ENCODE data around the gene GNG11.
A peak's percentile ranks its signal among the peaks of the same experiment; 100 is the strongest.
"Not testable (repeated sequence)": the region's sequence is repeated elsewhere in the genome, so short reads cannot be mapped to it uniquely, and the experiment has no call there.

GNG11 gene

DNA sequence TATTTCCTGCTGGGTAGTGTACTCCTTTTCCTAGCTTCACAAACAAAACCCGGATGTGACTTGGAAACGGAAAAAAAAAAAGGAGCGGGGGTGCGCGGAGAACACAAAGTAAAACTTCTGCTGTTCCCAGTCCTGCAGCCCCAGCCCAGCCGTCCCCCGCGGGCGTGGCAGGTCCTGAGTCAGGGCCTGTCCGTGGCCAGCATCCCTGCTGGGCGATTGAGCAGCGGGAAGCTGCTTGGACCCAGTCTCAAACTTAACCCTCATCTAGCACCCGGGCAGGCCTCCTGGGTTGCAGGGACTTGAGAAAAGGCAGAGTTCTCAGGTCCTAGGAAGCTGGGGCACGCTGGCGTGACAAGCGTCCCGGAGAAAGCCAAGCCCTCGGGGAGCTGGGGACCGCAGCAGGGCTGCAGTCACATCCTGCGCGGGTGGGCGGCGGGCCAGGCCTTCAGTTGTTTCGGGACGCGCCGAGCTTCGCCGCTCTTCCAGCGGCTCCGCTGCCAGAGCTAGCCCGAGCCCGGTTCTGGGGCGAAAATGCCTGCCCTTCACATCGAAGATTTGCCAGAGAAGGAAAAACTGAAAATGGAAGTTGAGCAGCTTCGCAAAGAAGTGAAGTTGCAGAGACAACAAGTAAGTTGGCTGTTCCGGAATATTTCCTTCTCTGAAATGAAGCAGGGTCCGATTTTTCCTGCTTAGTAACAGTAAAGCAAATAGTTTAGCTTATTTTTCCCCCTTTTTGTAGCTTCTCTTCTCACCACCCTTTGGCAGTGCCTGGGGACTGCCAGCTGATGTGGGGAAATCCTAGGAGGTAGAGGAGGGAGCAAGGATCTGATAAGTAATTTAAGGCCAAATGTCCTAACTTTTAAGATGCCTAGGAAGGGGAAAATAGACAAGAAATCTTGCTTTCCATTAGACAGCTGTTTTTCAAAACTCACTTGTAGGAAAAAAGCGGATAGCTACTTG lies at the start of gene GNG11:
GNG11 (plus strand) TSS at position 129 of the 960 bp plus-strand sequence; CDS start at position 532, 403 bp downstream.
- DNase-seq, result peak; percentile 36 to 58 (median 40)

DNA sequence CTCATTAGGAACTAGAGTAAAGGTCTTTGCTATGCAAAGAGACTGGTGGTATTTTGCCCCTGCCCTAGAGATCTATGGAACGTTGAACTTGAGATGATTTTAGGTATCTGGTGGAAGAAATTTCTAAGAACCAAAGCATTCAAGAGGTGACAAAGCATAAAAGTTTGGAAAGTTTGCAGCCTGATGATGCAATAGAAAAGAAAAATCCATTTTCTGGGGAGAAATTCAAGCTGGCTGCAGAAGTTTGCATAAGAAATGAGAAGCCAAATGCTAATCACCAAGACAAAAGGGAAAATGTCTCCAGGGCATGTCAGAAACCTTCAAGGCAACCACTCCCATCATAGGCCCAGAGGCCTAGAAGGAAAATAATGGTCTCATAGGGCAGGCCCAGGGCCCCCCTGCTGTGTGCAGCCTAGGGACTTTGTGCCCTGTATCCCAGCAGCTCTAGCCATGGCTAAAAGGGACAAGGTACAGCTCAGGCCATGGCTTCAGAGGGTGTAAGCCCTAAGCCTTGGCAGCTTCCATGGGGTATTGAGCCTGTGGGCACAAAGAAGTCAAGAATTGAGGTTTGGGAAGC lies 47.4 kb upstream of the GNG11 start:
- no peak for DNase-seq

DNA sequence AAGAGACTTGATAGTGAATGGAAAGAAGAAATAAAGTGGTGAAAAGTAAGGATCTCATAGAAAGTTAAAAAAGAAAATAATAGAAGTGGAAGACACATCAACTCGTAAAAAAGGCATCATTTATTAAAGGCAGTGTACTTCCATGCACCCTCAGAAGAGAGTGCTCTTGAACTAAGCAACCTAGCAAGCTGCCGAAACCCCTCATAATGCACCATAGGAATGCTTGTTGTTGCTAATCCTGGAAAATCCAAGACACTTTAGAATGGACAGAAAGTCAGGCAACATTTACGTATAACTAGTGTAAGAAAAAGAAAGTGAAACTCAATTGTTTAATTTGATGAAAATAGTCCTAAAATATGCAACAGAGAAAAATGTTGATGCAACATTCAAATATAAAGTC lies 43.8 kb upstream of the GNG11 start:
- DNase-seq, result no peak

DNA sequence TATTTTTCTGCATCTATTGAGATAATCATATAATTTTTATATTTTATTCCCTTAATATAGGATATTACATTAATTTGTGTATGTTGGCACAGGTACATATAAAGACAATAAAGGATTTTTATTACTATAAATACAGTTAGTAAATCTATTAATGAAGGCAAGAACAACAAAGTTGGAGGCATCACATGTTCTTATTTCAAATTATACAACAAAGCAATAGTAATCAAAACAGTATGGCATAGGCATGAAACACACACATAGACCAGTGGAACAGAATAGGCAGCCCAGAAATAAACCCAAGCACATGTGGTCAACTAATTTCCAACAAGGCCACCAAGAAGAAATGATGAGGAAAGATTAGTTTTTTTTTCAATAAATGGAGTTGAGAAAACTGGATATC lies 42.2 kb upstream of the GNG11 start:
- no peak for DNase-seq

DNA sequence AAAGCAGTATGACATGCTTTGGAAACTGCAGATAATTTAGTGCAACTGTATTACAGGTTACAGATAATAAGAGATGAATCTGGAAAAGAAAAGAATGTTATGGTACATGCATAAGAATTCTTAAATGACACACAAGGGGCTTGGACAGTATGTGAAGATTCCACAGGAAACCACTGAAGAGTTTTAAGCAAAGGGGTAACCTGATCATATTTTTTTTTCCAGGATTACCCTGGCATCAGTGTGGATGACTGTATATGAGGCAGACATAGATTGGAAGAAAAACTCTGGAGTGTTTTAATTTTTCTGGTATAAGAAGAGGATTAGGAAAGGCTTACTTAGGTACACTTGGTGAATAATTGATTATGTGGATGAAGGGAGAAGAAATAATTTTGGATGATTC lies 39.1 kb upstream of the GNG11 start:
- DNase-seq, result no peak

DNA sequence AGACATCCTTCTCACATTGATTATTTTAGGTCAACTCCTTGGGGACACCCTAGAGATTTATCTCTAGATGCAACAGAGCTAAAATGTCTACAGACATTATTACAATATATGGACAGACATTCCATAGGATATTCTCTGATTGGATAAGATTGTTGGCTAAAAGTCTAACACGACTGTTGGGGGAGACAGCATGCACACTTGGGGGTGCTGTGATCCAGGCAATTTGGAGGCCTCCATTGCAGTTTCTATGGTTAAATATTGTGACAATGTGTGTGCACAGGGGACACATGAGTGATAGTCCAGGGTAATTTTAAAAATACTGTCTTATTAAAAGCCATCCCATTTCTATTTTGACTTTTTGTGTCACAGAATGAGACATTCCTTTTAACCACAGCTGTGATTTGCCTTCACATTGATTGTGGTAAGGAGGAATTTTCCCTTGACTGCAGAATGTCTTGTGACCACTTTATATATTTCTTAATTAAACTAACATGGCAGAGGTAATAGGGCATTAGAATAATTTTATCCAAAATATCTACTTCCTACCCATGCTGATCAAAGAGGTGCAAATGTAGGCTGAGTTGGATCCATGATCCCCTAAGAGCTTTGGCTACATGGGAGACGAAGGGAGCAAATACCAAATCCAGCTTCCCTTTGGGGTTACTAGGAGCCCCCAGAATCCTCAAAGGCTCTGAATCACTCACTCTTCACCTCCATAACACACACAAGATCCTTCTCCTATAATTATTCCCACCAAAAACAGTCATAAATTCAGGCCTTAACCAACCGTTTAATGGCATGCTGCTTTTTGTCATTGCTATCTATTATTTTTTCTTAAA lies 38.2 kb upstream of the GNG11 start:
- DNase-seq, result no peak

DNA sequence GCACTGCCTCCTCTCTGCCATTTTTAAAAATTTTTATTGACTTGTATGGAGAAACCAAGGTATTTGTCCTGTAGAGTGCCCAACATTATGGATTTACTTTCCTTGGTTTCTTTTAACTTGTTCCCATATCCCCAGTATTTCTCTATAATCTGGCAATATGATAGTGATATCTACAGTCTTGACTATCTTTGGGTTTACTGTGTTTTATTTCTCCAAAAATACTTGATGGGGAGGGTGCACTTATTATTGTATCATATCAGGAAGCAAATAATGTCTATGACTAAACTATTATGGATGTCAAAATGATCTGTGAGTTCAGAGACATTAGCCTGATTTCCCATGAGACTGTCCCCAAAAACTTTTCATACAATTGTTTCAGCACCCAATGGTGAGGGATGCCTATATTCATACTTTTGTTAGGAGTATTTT lies 37.6 kb upstream of the GNG11 start:
- DNase-seq, result no peak

DNA sequence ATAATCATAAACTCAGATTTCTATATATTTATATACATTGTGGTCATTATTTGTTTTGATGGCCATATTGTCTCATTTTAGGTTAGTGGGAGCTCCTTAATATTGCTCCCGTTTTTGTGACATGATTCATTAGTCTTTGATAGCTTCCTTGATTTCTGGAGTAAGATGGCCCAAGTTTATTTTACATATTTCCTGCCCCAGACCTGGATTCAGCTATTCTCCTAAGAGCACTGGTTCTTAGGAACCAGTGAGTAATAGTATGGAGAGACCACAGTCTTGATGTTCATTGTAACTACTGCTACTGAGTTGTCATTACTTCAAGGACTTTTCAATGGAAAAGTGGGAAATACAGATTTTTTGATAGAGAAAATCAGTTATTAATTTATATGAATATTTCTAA lies 37.0 kb upstream of the GNG11 start:
- no peak for DNase-seq

DNA sequence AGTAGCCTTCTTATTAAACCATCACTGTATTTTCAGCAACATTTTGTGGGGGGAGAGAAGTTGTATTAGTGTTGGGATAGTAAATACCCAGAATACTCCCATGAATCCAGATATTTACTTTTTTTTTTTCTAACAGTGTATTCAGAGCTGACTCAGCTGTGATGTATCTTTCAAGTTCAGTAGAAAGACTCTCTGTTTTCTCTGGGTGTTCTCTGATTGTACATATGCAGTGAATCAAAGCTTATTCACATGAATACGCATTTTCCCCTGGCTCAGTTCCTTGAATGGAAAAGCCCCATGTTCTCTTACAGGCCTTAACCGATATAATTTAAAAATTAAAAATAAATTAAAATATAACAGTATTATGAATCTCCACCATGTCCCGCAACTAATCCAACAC lies 32.3 kb upstream of the GNG11 start:
- no peak for DNase-seq

DNA sequence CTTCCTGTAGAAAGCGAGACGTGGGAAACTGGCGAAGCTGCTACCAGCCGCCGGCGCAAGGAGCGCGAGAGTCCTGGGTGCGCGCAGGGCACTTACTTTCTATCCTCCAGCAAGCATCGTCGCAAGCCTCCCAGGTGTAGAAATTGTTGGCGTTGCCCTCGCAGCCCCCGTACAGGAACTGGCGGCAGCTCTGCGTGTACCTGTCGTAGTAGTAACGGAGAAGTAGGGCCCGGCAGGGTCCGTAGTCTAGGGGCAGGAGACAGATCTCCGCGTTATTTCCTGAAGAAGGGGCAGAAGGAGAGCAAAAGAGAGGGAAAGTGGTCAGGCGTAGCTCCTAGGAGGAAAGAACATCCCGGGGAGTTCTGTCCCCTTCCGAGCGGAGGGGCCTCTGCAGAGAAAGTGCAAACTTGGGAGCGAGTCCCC lies 31.5 kb upstream of the GNG11 start:
- peak in 1 of 3 donors; percentile 19 for DNase-seq

DNA sequence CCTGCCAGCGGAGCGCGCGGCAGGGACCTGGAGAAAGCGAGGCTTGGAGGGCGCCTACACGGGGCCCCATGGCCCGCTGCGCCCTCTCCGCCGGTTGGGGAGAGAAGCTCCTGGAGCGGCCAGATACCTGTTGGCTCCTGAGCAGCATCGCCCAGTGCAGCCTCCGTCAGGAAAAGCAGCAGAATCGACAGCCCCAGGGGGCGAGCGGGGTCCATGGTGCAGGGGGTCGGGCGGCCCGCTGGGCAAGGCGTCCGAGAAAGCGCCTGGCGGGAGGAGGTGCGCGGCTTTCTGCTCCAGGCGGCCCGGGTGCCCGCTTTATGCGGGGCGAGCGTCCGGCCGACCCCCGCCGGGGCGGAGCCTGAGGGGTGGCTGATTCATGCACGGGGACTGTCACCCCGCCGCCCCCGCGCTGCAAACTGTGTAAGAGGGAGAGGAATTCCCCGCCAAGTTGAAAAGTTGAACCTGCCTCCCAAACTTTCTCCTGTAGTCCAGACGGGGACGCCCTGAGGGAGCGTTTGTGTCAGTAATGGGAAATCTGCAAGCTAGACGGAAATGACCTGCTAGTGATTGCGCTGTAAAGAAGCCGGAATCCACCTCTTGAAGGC lies 31.0 kb upstream of the GNG11 start, which contains the start of gene TFPI2:
TFPI2 (minus strand) TSS at position 290 of the 605 bp plus-strand sequence; CDS start at position 215, 75 bp downstream.
- DNase-seq, result peak; percentile 53 to 72 (median 67)

DNA sequence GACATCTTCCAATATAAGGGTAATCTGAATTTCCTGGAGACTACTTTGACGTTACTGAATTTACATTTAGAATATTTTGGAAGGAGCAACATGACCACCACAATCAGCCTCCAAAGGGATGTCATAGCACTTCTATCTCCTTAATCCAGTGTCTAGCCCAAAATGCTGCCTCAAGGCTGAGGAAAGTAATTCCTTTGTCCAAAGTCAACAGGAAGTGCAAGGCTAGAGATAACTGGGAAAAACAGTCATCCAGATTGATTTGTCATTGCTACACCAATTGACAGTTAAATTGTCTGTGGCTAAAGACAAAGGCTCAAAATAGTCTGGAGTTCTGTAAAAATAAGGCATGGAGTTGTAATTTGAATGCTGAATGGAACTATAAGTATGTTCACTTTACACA lies 27.1 kb upstream of the GNG11 start:
- DNase-seq, result no peak

DNA sequence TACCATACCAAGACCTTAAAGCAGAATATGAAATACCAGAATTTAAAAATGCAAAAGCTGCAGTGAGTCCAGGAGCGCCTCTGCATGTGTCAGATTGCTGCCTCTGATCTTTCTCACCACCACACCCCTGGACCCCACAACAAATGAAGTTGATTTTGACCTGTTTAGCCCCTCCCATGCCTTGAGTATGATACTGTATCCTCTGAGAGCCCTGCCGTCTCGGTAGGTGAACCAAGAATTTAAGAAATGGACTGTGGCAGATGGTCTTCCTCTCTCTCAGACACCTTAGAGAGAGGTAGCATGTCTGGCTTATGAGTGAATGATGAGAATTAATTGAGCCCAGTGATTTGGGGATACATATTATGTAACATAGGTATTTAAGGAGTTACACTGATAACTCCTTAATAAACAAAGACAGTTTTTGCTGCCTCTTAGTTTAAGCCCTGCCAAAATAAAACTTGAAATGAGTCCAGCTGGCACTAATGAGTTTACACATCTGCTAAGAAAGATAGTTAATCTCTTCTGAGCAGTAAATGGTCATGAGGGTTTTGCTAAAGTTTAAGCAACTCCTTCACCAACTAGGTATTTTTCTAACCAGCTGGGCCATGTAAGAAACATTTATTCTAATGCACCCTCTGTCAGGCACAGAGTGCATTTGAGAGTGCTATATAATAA lies 26.4 kb upstream of the GNG11 start:
- DNase-seq, result no peak

DNA sequence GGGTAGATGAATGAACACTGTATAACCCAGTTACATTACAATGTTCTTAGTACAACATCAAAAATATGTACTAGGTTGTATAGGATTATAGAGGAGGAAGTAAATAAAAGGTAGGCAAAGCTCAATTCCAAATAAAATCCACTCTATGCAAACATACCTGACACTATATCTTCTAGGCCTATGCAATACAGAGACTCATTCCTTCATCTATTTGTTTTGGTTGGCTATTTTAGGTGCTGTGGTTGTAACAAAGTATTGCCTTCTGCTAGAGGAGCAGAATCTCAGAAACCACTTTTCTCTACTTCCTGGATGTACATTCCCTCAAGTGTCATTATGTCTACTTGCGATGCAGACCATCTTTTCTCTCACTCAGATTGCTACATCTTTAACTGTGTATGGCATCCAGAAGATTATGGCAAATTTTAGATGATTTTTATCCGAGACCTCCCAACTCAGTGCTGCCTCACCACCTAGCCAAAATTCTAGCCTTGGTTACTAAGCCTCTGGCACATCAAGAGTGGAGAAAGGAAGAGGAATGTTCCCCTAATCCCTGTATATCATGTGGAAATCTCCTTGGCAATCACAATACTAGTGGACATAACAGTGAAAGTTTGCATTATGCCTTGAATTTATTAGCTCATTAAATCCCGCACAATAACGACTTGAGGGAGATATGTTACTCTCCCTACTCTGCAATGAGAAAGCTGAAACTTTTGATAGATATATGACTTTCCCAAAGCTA lies 25.5 kb upstream of the GNG11 start:
- no peak for DNase-seq

DNA sequence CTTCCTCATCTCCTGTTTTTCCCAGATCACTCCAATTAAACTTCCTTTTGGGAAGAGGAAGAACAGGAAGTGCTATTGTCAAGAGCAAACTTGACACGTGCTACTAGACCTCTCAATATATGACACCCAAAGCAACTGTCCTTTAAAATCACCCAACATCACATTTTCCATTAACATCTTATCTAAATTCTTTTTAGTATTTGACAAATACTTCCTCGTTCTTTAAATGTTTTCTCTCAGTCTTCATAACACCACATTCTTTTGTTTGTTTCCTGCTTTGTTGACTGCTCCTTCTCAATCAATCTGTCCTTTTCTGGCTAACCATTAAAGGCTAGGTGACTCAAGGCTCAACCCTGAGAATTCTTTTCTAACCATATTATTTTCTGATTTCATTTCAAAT lies 23.9 kb upstream of the GNG11 start:
- no peak for DNase-seq

DNA sequence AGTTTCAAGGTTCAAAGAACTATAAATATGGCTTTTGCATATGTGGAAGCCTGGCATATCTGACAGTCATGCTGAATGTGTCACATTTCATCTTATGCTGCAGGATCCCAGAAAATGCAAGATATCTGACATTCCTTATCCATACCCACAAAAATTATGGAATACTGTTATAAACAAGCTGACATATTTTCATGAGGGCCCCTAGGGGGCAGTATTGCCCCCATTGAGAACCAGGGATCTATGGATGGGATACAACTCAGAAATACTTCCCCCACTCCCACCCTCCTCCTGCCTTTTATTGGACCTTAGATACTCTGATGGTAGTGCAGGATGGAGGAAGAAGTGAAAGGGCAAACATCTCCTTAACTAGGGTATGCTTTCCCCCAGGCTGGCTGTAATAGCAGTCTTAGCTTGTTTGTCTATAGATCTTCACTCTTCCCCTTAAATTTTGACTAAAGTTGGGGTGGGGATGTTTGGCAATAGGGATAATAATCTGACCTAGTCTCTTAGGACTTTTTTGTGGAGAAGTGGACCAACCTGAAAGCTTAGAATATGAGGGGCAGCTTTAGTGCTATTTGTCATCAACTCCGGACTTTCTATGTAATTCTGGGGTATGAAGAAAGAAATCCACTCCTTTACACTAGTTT lies 18.6 kb upstream of the GNG11 start:
- peak; percentile 58 to 69 (median 68) for DNase-seq

DNA sequence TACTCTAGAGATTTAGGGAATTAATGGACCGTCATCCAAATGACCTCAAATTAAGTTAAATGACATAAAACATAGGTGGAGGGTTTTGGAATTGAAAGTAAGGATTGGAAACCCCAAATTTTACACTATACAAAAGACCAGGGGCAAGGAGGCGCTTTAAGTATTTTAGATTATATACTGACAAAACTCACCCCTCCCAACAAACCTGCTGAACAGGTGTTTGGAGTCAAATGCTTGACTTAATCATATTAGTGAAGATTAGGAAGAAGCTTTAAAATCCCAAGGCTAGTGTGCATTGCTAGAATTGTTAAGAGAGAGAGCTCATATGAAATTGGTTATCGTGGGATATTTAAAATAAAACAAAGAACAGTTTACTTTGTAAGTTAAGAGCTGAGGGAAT lies 15.3 kb upstream of the GNG11 start, which contains the start of gene GNGT1:
GNGT1 (plus strand) TSS at position 301 of the 400 bp plus-strand sequence. CDS start 180 bp downstream, outside the sequence.
- no peak for DNase-seq

DNA sequence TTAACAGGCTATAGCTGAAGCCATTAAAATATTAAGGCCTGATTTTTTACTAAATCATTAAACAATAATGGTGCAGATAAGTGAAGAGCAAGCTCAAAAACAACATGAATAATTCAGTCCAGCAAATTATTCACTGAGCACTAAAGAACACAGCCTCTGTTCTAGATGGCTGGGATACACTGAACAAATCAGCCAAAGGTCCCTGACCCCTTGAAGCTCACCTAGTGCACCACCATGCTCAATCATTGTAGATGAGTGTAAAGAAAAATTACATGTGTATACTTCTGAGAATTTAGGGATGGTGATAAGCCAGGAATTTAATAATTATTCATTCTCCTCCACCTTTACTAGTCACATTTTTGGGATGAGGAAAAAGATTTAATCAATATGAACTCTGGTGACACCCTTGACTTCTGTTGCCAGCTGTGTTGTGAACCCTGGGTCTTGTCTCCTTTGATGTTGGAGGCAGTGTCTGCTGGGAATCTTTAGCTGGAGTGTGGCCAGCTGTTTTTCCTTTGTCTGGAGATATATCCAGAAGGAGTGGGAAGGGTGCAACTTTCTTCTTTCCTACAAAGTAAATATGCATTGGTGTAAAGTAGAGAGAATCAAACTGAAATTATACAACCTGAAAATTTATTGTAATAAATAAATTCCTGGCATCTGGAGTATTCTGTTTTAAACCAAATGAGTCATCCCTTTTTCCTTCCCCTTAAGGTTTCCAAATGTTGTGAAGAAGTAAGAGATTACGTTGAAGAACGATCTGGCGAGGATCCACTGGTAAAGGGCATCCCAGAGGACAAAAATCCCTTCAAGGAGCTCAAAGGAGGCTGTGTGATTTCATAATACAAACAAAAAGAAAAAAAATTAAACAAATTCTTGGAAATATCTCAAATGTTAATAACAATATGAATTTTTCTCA lies 11.2 kb upstream of the GNG11 start:
- no peak for DNase-seq

DNA sequence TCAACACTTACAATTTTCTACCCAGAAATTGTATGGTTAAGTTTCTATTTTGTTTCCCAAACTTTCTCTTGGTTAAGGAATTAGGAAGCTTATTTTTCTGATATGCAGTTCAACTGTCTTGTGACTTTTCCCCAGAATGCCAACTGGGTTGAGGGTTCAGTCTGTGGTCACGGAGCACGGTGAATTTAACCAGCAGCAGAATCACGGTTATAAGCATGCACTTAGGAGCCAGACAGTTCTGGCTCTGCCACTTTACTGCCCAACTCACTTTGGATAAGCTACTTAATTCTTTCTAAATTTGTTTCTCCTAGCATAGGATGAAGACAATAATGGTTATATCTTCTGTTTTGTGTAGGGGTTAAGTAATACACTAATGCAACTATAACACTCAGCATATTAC lies 10.3 kb upstream of the GNG11 start:
- not testable (repeated sequence) for DNase-seq
